H1 (cell line): ENCODE data around the gene EHD4. TPM values are rescaled to one million over a fixed set of nuclear protein-coding genes. Genes with fewer than 3 reads are reported as not detected.

Experiments
- CTCF ChIA-PET: fragments of 300-600 bp; sonication (Branson Sonifier 250); formaldehyde crosslinking; loops from one replicate; lab custom pipeline; 2021; ENCODE audit not compliant: partially characterized antibody; lab: Charles Lee
- POLR2A ChIA-PET: fragments of 300-600 bp; sonication (Branson Sonifier 250); formaldehyde crosslinking; loops from one replicate; lab custom pipeline; 2021; ENCODE audit warnings: inconsistent platforms; ENCODE audit not compliant: partially characterized antibody; lab: Charles Lee
- DNase-seq, 2 experiments: peaks; one replicate each; pipeline versions ENCODE4 v3.0.0 to v3.0.0-alpha.2; 2010 to 2022; ENCODE audit warnings: low spot score in 2 of 2, low read depth in 1 of 2, mixed read lengths in 1 of 2
- FAIRE-seq: peaks from 2 replicates; lab custom pipeline; 2011; peaks lifted over from hg19 to GRCh38; lab: Jason Lieb, UNC
- H2AFZ ChIP-seq: 2 replicates; pipeline ENCODE4 v1.8.1; 2012; ENCODE audit warnings: low read length, inconsistent platforms
- H2AK5ac ChIP-seq: 2 replicates; pipeline ENCODE4 v1.6.1; 2013; ENCODE audit warnings: low read depth, low read length
- H2BK120ac ChIP-seq: replicated peaks from 2 replicates; pipeline ENCODE3; 2013; ENCODE audit warnings: low read depth, low read length, inconsistent platforms
- H2BK12ac ChIP-seq: 2 replicates; pipeline ENCODE4 v1.6.1; 2013; ENCODE audit warnings: low read depth, low read length
- H2BK15ac ChIP-seq: 2 replicates; pipeline ENCODE4 v1.6.1; 2013; ENCODE audit warnings: low read length
- H2BK20ac ChIP-seq: 2 replicates; pipeline ENCODE4 v1.6.1; 2013; ENCODE audit warnings: low read length
- H2BK5ac ChIP-seq: 2 replicates; pipeline ENCODE4 v1.6.1; 2013; ENCODE audit warnings: low read depth, low read length
- H3K14ac ChIP-seq: 2 replicates; pipeline ENCODE4 v1.6.1; 2013; ENCODE audit warnings: inconsistent platforms; ENCODE audit not compliant: insufficient read length
- H3K18ac ChIP-seq: 2 replicates; pipeline ENCODE4 v1.6.1; 2013; ENCODE audit warnings: low read length; ENCODE audit errors: extremely low read depth
- H3K23ac ChIP-seq: 2 replicates; pipeline ENCODE4 v1.6.1; 2013; ENCODE audit warnings: inconsistent platforms; ENCODE audit not compliant: insufficient read length
- H3K23me2 ChIP-seq: 2 replicates; pipeline ENCODE4 v1.6.1; 2013; ENCODE audit warnings: low read depth, low read length
- H3K27ac ChIP-seq: 2 replicates; pipeline ENCODE4 v1.6.1; 2011; ENCODE audit warnings: low read depth, low read length, inconsistent platforms
- H3K27me3 ChIP-seq, 4 experiments: replicated peaks in 1 of 4; 1 replicate in 1 of 4; 2 replicates in 3 of 4; pipeline versions ENCODE4 v1.6.1 to v1.8.1; 2011 to 2013; ENCODE audit warnings: low read length in 3 of 4, mild to moderate bottlenecking in 3 of 4, inconsistent platforms in 2 of 4, mixed read lengths in 2 of 4, moderate library complexity in 1 of 4; ENCODE audit not compliant: control insufficient read depth in 3 of 4, insufficient read depth in 3 of 4; ENCODE audit errors: extremely low read depth in 1 of 4
- H3K36me3 ChIP-seq, 4 experiments: 2 replicates each; pipeline versions ENCODE4 v1.6.1 to v1.8.1; 2011 to 2013; ENCODE audit warnings: mild to moderate bottlenecking in 4 of 4, low read length in 3 of 4, moderate library complexity in 2 of 4, control low read depth in 1 of 4, inconsistent platforms in 1 of 4; ENCODE audit not compliant: insufficient read depth in 4 of 4, control insufficient read depth in 2 of 4
- H3K4ac ChIP-seq: replicated peaks from 2 replicates; pipeline ENCODE3; 2013; ENCODE audit warnings: low read length, low read depth, mixed read lengths, inconsistent platforms; ENCODE audit not compliant: insufficient read length
- H3K4me1 ChIP-seq, 4 experiments: replicated peaks in 1 of 4; 1 replicate in 1 of 4; 2 replicates in 3 of 4; pipeline versions ENCODE4 v1.6.1 to v1.8.1; 2011 to 2013; ENCODE audit warnings: low read length in 3 of 4, inconsistent platforms in 2 of 4, mixed read lengths in 1 of 4; ENCODE audit not compliant: insufficient read depth in 4 of 4, control insufficient read depth in 3 of 4
- H3K4me2 ChIP-seq, 2 experiments: 2 replicates each; pipeline versions ENCODE4 v1.6.1 to v1.8.1; 2011 to 2013; ENCODE audit warnings: low read depth in 2 of 2, low read length in 2 of 2, control low read depth in 1 of 2, inconsistent platforms in 1 of 2, mild to moderate bottlenecking in 1 of 2; ENCODE audit not compliant: insufficient read depth in 1 of 2
- H3K4me3 ChIP-seq, 4 experiments: fragments of 200-600, 300-600 bp in 1 of 4; sonication (generic), shearing (Covaris generic), sonication (Bioruptor Twin) in 1 of 4; 2 replicates each; pipeline versions ENCODE4 v1.5.1 to v1.8.1; 2011 to 2016; ENCODE audit warnings: low read length in 4 of 4, low read depth in 3 of 4, control low read depth in 2 of 4, inconsistent platforms in 2 of 4, mild to moderate bottlenecking in 2 of 4, mixed read lengths in 1 of 4, moderate library complexity in 1 of 4; ENCODE audit not compliant: insufficient read depth in 2 of 4; ENCODE audit errors: extremely low read depth in 1 of 4
- H3K56ac ChIP-seq: replicated peaks from 2 replicates; pipeline ENCODE3; 2013; ENCODE audit warnings: low read depth, mild to moderate bottlenecking, mixed read lengths, low read length, inconsistent platforms; ENCODE audit not compliant: insufficient read length
- H3K79me1 ChIP-seq: 2 replicates; pipeline ENCODE4 v1.6.1; 2013; ENCODE audit warnings: low read depth, low read length, control low read depth
- H3K79me2 ChIP-seq, 2 experiments: 2 replicates each; pipeline versions ENCODE4 v1.6.1 to v1.8.1; 2012 to 2013; ENCODE audit warnings: low read length in 2 of 2, mild to moderate bottlenecking in 2 of 2, inconsistent platforms in 1 of 2; ENCODE audit not compliant: insufficient read depth in 2 of 2, control insufficient read depth in 1 of 2
- H3K9ac ChIP-seq, 4 experiments: replicated peaks in 1 of 4; 1 replicate in 1 of 4; 2 replicates in 3 of 4; pipeline versions ENCODE4 v1.6.1 to v1.8.1; 2011 to 2013; ENCODE audit warnings: low read depth in 3 of 4, low read length in 3 of 4, control low read depth in 2 of 4, mild to moderate bottlenecking in 2 of 4, moderate library complexity in 2 of 4, inconsistent platforms in 1 of 4; ENCODE audit errors: extremely low read depth in 1 of 4
- H3K9me3 ChIP-seq, 2 experiments: 2 replicates each; pipeline versions ENCODE4 v1.6.1 to v1.8.1; 2012 to 2013; ENCODE audit warnings: mild to moderate bottlenecking in 2 of 2, moderate library complexity in 2 of 2, control low read depth in 1 of 2, inconsistent platforms in 1 of 2, low read depth in 1 of 2, low read length in 1 of 2, mixed read lengths in 1 of 2; ENCODE audit not compliant: insufficient read depth in 2 of 2
- H4K20me1 ChIP-seq, 2 experiments: replicated peaks in 1 of 2; 2 replicates each; pipeline versions ENCODE3 to v1.8.1; 2011 to 2013; ENCODE audit warnings: inconsistent platforms in 2 of 2, low read length in 2 of 2, mild to moderate bottlenecking in 1 of 2; ENCODE audit not compliant: insufficient read depth in 2 of 2, control insufficient read depth in 1 of 2
- H4K5ac ChIP-seq: 2 replicates; pipeline ENCODE4 v1.6.1; 2013; ENCODE audit warnings: low read length, low read depth, mixed read lengths, inconsistent platforms; ENCODE audit not compliant: insufficient read length
- H4K8ac ChIP-seq: 2 replicates; pipeline ENCODE4 v1.8.0; 2013; ENCODE audit warnings: mild to moderate bottlenecking, moderate library complexity, low read length, inconsistent platforms; ENCODE audit not compliant: insufficient read depth; ENCODE audit errors: extremely low read depth
- H4K91ac ChIP-seq: replicated peaks from 2 replicates; pipeline ENCODE3; 2013; ENCODE audit warnings: low read length, mixed read lengths, inconsistent platforms; ENCODE audit not compliant: insufficient read length
- HDAC2 ChIP-seq, 2 experiments: fragments of 300-600 bp in 1 of 2; sonication (generic) in 1 of 2; IDR thresholded peaks; 2 replicates each; pipeline ENCODE4 v1.6.1; 2011 to 2012; ENCODE audit warnings: low read depth in 2 of 2, low read length in 2 of 2, mild to moderate bottlenecking in 2 of 2, moderate library complexity in 2 of 2, borderline replicate concordance in 1 of 2, inconsistent platforms in 1 of 2
- KDM1A ChIP-seq: fragments of 200-600, 300-600 bp; sonication (generic); IDR thresholded peaks from 2 replicates; pipeline ENCODE4 v1.7.1; 2016; ENCODE audit warnings: mild to moderate bottlenecking, low read length, borderline replicate concordance
- RXRA ChIP-seq: IDR thresholded peaks from 2 replicates; pipeline ENCODE4 v1.6.1; 2011; ENCODE audit warnings: low read depth, mild to moderate bottlenecking, low read length, moderate library complexity; ENCODE audit not compliant: insufficient read depth
- SP2 ChIP-seq: IDR thresholded peaks from 2 replicates; pipeline ENCODE4 v1.6.1; 2012; ENCODE audit warnings: mild to moderate bottlenecking, low read length, inconsistent platforms
- SRF ChIP-seq: IDR thresholded peaks from 2 replicates; pipeline ENCODE4 v1.6.1; 2011; ENCODE audit warnings: mild to moderate bottlenecking, low read depth, low read length, moderate library complexity
- WGBS, 2 experiments: shearing (Covaris generic) in 1 of 2; methylation state at CpG; one replicate each; pipeline versions ENCODE4 v1.1.6 to v1.1.7; 2013 to 2015; ENCODE audit warnings: low lambda C conversion rate in 2 of 2, mixed read lengths in 2 of 2, inconsistent platforms in 1 of 2, low coverage in 1 of 2, missing lambda C conversion rate in 1 of 2; ENCODE audit not compliant: insufficient replicate concordance in 2 of 2, insufficient coverage in 1 of 2, insufficient read length in 1 of 2; ENCODE audit errors: extremely low coverage in 1 of 2, missing lambda C conversion rate in 1 of 2; 5-methylcytosine and 5-hydroxymethylcytosine counted together
- polyA plus RNA-seq, 7 experiments: library from polyadenylated mRNA; depleted of rRNA in 3 of 7; stranded (reverse) in 5 of 7; unstranded in 2 of 7; fragments of >200 nt in 5 of 7; fragments of 200-250 nt in 2 of 7; gene quantifications; 1 replicate in 5 of 7; 2 replicates in 1 of 7; 4 replicates in 1 of 7; pipeline versions ENCODE4 v1.2.1 to v1.2.3, GENCODE V29; 2011 to 2013; ENCODE audit warnings: missing spikeins in 2 of 7, mixed read lengths in 2 of 7
- total RNA-seq: library from RNA; stranded (reverse); fragmentation: NEBNext Ultra II Directional; extraction: Animal tissue kit (Norgen Biotek cat#: 25700); gene quantifications from 2 replicates; pipeline ENCODE4 v1.2.1, GENCODE V29; 2021
- TF ChIP-seq, protein P1 (sequence below): IDR thresholded peaks from 2 replicates; pipeline ENCODE4 v1.6.1; 2012; ENCODE audit warnings: low read length, inconsistent platforms
- TF ChIP-seq, protein P2 (sequence below): IDR thresholded peaks from 2 replicates; pipeline ENCODE4 v1.6.1; 2012; ENCODE audit warnings: inconsistent platforms

EHD4 gene
- total and polyA plus RNA-seq, 2 of the 8 experiments (the other 6 are each of a cell fraction or from before 2014, with no cell fraction given), result 17.5 to 24.5 TPM

DNA sequence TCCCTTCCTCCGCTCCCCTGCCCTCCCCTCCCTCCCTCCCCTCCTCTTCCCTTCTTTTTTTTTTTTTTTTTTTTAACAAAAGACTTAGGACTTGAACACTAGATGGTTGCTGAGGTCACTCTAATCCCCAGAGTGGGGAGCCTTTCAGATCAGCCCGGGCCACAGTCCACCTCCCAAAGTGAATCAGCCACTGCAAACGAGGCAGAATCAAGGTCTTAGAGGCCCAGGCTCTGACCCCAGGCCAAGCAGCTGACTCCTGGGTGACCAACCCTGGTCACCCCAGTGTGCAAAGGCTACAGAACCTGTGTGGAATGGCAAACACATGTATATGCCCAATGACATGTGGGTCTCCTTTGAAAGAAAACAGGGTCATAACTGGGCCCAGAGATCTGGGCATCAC lies 18.3 kb upstream of the EHD4 start:
- H3K4me3 ChIP-seq, result no peak overlapping the region
- FAIRE-seq (no peak), DNase-seq (no peak)
- no peaks in the 10 kb centered on the region for H3K23me2 ChIP-seq
- H4K91ac ChIP-seq, result no peak overlapping the region
- H3K56ac ChIP-seq, result no peak overlapping the region
- no peak overlapping the region for H3K23ac ChIP-seq
- H3K9ac ChIP-seq, result no peak overlapping the region
- no peak overlapping the region for H3K27ac ChIP-seq
- WGBS, 2 experiments, result 80% methylated on average over 1 of the region's 3 CpGs; no CpG with 5 or more reads in 1 of the 2 experiments
- H4K20me1 ChIP-seq, result no peaks in the 10 kb centered on the region
- no peak overlapping the region; the same call in 1 of the 2 replicates for H2BK12ac ChIP-seq
- no peak overlapping the region for H2BK20ac ChIP-seq
- peaks cover 0 to 5% (median 1%) of the 10 kb centered on the region in 4 experiments; a peak in 4 of 7 replicates for H3K4me1 ChIP-seq
- no peaks in the 10 kb centered on the region for H3K36me3 ChIP-seq
- H3K9me3 ChIP-seq, result no peaks in the 10 kb centered on the region
- POLR2A ChIA-PET, result interaction anchor here (1.5 to 3.1 kb wide), 2 partner anchors 19 to 70 kb away, joined by 3 to 14 read pairs; partner anchors contain the start of gene EHD4
- no peak overlapping the region for H2BK120ac ChIP-seq
- H2AFZ ChIP-seq, result no peak overlapping the region; the same call in 1 of the 2 replicates
- H3K14ac ChIP-seq, result no peak overlapping the region
- no peaks in the 10 kb centered on the region for H3K27me3 ChIP-seq
- H3K79me1 ChIP-seq, result no peaks in the 10 kb centered on the region
- no peak overlapping the region for H4K5ac ChIP-seq
- H3K4ac ChIP-seq, result no peak overlapping the region
- no peak overlapping the region for H2AK5ac ChIP-seq
- H4K8ac ChIP-seq, result peak overlapping the region; percentile 58; the same call in 1 of the 2 replicates
- no peak overlapping the region for H3K18ac ChIP-seq
- no peak for TF ChIP-seq HDAC2 (IDR thresholded peaks at IDR 0.05; ENCODE audit: borderline replicate concordance in 1 of 2, low read depth in 2 of 2, low read length in 2 of 2)
- TF ChIP-seq, protein P1, sequence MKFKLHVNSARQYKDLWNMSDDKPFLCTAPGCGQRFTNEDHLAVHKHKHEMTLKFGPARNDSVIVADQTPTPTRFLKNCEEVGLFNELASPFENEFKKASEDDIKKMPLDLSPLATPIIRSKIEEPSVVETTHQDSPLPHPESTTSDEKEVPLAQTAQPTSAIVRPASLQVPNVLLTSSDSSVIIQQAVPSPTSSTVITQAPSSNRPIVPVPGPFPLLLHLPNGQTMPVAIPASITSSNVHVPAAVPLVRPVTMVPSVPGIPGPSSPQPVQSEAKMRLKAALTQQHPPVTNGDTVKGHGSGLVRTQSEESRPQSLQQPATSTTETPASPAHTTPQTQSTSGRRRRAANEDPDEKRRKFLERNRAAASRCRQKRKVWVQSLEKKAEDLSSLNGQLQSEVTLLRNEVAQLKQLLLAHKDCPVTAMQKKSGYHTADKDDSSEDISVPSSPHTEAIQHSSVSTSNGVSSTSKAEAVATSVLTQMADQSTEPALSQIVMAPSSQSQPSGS, result no peak
- TF ChIP-seq, protein P2, sequence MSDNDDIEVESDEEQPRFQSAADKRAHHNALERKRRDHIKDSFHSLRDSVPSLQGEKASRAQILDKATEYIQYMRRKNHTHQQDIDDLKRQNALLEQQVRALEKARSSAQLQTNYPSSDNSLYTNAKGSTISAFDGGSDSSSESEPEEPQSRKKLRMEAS, result no peak
- no peak for TF ChIP-seq KDM1A
- TF ChIP-seq SRF, result no peak
- TF ChIP-seq SP2, result no peak
- no peak for TF ChIP-seq RXRA
- H3K79me2 ChIP-seq, result no peaks in the 10 kb centered on the region
- no peak overlapping the region for H2BK5ac ChIP-seq
- H2BK15ac ChIP-seq, result no peak overlapping the region
- no peak overlapping the region for H3K4me2 ChIP-seq
- CTCF ChIA-PET, result interaction anchor here (1.3 to 16.4 kb wide), 14 partner anchors 10 to 151 kb away, joined by 4 to 252 read pairs (median 30); no protein-coding TSS in a partner anchor
